DOHH2 (cell line): ENCODE measurements around the gene UNC50.

Experiments used
- H3F3A ChIP-seq: fragments of 200-600 bp; sonication (generic), shearing (Covaris generic); 2 replicates; pipeline ENCODE4 v1.6.0; 2016; ENCODE audit warnings: antibody characterized with exemption, mild to moderate bottlenecking; ENCODE audit not compliant: control insufficient read depth, insufficient read depth
- H3K27ac ChIP-seq: fragments of 200-600 bp; sonication (generic); 2 replicates; pipeline ENCODE4 v1.5.1; 2014; ENCODE audit warnings: low read depth, mild to moderate bottlenecking, low read length, moderate library complexity
- H3K27me3 ChIP-seq: fragments of 200-600 bp; sonication (generic); 2 replicates; pipeline ENCODE4 v1.6.1; 2014; ENCODE audit warnings: mild to moderate bottlenecking, low read length, mixed read lengths; ENCODE audit not compliant: control insufficient read depth
- H3K36me3 ChIP-seq: fragments of 200-600 bp; sonication (generic); 2 replicates; pipeline ENCODE4 v1.6.1; 2014; ENCODE audit warnings: mild to moderate bottlenecking, low read length, moderate library complexity, mixed read lengths; ENCODE audit not compliant: control insufficient read depth
- H3K4me1 ChIP-seq: fragments of 200-600 bp; sonication (generic); 2 replicates; pipeline ENCODE4 v1.6.1; 2014; ENCODE audit warnings: mild to moderate bottlenecking, low read length, mixed read lengths; ENCODE audit not compliant: control insufficient read depth
- H3K4me2 ChIP-seq: fragments of 200-600 bp; sonication (generic); 2 replicates; pipeline ENCODE4 v1.6.0; 2014; ENCODE audit warnings: mild to moderate bottlenecking, low read length, moderate library complexity
- H3K4me3 ChIP-seq: fragments of 200-600 bp; sonication (generic); 2 replicates; pipeline ENCODE4 v1.5.1; 2014; ENCODE audit warnings: mild to moderate bottlenecking, low read length, mixed read lengths
- H3K79me2 ChIP-seq: fragments of 200-600 bp; sonication (generic); 2 replicates; pipeline ENCODE4 v1.6.1; 2014; ENCODE audit warnings: mild to moderate bottlenecking, low read length, mixed read lengths; ENCODE audit not compliant: control insufficient read depth
- H3K9me2 ChIP-seq: fragments of 200-600 bp; sonication (generic); replicated peaks from 2 replicates; pipeline ENCODE4 v1.6.1; 2014; ENCODE audit warnings: mild to moderate bottlenecking, low read length, mixed read lengths; ENCODE audit not compliant: control insufficient read depth
- H3K9me3 ChIP-seq: fragments of 200-600 bp; sonication (generic); 2 replicates; pipeline ENCODE4 v1.6.1; 2014; ENCODE audit warnings: antibody characterized with exemption, low read length, mixed read lengths; ENCODE audit not compliant: control insufficient read depth, insufficient read depth
- H4K20me1 ChIP-seq: fragments of 200-600 bp; sonication (generic); 2 replicates; pipeline ENCODE4 v1.6.0; 2014; ENCODE audit warnings: low read depth, mild to moderate bottlenecking, antibody characterized with exemption, low read length, moderate library complexity; ENCODE audit not compliant: control insufficient read depth, insufficient read depth
- EZH2phosphoT487 ChIP-seq: fragments of 200-600 bp; sonication (generic); IDR thresholded peaks from 2 replicates; pipeline ENCODE4 v1.6.1; 2017; ENCODE audit warnings: borderline replicate concordance, mild to moderate bottlenecking, antibody characterized with exemption, low read length, moderate library complexity, mixed read lengths
- TF ChIP-seq, protein P1 (sequence below): fragments of 200-600 bp; sonication (generic); IDR thresholded peaks from one replicate; pipeline ENCODE4 v1.5.1; 2014; ENCODE audit warnings: antibody characterized with exemption, mild to moderate bottlenecking, low read depth, low read length; ENCODE audit not compliant: poor library complexity, severe bottlenecking

Gene UNC50

GRCh38 chr2:98664323-98664722 is 55.9 kb downstream of the UNC50 start:
- H3K27ac ChIP-seq: no peak overlapping the region
- no peaks in the 10 kb centered on the region for H3K79me2 ChIP-seq
- H3K4me2 ChIP-seq: no peak overlapping the region
- no peak overlapping the region for H3K4me3 ChIP-seq
- H4K20me1 ChIP-seq: no peaks in the 10 kb centered on the region
- H3K9me3 ChIP-seq: no peaks in the 10 kb centered on the region
- H3K27me3 ChIP-seq: no peaks in the 10 kb centered on the region
- H3K9me2 ChIP-seq: no peaks in the 10 kb centered on the region
- TF ChIP-seq, protein P1, sequence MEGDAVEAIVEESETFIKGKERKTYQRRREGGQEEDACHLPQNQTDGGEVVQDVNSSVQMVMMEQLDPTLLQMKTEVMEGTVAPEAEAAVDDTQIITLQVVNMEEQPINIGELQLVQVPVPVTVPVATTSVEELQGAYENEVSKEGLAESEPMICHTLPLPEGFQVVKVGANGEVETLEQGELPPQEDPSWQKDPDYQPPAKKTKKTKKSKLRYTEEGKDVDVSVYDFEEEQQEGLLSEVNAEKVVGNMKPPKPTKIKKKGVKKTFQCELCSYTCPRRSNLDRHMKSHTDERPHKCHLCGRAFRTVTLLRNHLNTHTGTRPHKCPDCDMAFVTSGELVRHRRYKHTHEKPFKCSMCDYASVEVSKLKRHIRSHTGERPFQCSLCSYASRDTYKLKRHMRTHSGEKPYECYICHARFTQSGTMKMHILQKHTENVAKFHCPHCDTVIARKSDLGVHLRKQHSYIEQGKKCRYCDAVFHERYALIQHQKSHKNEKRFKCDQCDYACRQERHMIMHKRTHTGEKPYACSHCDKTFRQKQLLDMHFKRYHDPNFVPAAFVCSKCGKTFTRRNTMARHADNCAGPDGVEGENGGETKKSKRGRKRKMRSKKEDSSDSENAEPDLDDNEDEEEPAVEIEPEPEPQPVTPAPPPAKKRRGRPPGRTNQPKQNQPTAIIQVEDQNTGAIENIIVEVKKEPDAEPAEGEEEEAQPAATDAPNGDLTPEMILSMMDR: no peak
- no peak for TF ChIP-seq EZH2phosphoT487
- no peaks in the 10 kb centered on the region for H3F3A ChIP-seq
- H3K36me3 ChIP-seq: no peaks in the 10 kb centered on the region
- no peaks in the 10 kb centered on the region for H3K4me1 ChIP-seq

GRCh38 chr2:98665677-98666076 is 57.3 kb downstream of the UNC50 start:
- Histone ChIP-seq H3K27ac (no peak overlapping the region), H3F3A (no peaks in the 10 kb centered on the region), H3K4me2 (no peak overlapping the region), H3K27me3 (no peaks in the 10 kb centered on the region), H3K4me1 (no peaks in the 10 kb centered on the region), H3K9me3 (no peaks in the 10 kb centered on the region), H3K9me2 (no peaks in the 10 kb centered on the region), H3K79me2 (no peaks in the 10 kb centered on the region), H3K36me3 (no peaks in the 10 kb centered on the region), H4K20me1 (no peaks in the 10 kb centered on the region), H3K4me3 (no peak overlapping the region)
- TF ChIP-seq, protein P1: no peak
- TF ChIP-seq EZH2phosphoT487: no peak
